Activated CD4-positive, alpha-beta T cell treated with anti-CD3 and anti-CD28 coated beads for 24 hours (primary cell): Measurements from ENCODE around the gene SCFD2.
"Not testable (repeated sequence)": the region's sequence is repeated elsewhere in the genome, so short reads cannot be mapped to it uniquely, and the experiment has no call there.

ENCODE experiments used
- DNase-seq, 2 donors: peaks; one replicate each; pipeline ENCODE4 v3.0.0-alpha.2; 2020; ENCODE audit warnings: low read depth in 2 of 2

SCFD2 gene

GRCh38 chr4:52860361-52860760 lies 505.5 kb downstream of the SCFD2 start:
- DNase-seq = no peak

DNA sequence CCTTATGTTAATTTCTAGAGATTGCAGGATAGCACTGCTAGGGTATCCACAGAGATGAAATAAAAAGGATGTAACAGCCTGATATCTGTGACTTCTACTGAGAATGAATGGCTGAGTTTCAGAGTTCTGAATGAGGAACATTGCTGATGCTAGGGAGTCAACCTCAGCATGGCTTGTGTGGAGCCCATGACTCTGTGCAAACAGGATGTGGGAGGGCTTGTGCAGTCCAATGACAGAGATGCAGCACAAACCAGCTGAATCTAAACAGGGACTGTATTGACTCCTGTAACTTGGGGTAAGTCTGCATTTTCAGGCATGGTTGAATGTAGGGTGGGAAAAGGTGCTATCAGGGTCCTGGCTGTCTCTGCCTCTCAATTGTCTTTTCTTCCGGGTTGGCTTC lies 509.1 kb downstream of the SCFD2 start:
- DNase-seq = no peak

DNA sequence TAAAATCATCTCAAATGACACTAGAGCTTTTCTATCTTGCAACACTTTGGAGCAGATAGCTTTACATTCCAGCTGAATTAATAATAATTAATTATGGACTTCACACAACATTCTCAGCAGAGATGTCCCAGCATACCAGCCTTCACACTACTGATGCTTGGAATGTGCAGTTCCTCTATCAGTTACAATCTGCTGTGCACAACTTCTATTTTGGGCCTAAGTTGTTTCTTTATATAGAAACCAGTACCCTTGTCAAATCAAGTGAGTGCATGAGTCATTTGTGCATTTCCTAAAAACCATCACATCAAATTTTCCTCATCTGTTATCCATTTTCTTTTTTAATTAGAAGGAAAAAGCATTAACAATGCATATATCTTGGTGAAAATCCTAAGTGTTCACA lies 512.5 kb downstream of the SCFD2 start:
- no peak for DNase-seq

GRCh38 chr4:52852711-52853110 lies 513.1 kb downstream of the SCFD2 start:
- no peak for DNase-seq

GRCh38 chr4:52852041-52852440 lies 513.8 kb downstream of the SCFD2 start:
- DNase-seq = no peak

DNA sequence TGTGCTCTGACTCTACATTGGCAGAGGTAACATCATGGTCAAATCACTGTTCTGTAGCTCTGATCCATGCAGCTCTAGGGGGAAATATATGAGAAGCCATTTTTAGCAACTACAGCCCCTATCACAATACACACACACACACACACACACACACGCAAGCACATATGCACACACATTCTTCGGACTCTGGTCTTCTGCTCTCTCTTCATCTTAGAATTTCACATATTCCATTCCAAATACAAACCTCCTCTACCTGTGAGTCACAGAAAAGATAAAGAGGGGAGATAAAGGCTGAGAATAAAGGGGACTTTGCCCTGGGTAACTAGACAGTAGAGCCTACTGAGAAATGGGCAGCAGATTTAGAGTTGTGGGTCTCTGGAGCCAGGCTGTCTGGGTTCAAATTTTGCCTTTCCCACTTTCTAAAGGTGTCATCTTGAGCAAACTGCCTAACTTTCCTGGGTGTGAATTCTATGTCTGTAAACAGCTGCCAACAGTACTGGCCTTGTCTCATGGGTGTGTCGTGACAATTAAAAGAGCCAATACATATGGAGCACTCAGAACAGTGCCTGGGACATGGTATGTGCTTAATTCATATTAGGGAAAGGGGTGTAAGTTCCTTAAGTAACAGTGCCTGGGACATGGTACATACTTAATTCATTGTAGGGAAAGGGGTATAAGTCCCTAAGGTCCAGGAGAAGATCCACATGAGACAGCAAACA lies 515.3 kb downstream of the SCFD2 start:
- no peak for DNase-seq

DNA sequence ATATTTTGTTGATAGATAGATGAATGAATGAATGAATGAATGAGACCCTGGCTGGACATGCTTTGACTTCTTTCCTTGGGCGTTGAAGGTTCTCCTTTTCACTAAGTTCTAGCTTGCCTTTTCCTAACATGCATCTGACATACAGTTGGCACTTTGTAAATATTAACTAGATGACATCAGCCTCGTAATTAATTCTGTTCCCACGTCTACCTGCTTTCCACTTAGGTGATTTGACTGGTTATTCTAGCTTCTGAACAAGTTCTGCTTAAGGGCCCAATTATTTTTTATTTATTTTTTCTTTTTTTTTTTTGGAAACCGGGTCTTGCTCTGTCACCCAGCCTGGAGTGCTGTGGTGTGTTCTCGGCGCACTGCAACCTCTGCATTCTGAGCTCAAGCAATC lies 517.6 kb downstream of the SCFD2 start:
- no peak for DNase-seq

DNA sequence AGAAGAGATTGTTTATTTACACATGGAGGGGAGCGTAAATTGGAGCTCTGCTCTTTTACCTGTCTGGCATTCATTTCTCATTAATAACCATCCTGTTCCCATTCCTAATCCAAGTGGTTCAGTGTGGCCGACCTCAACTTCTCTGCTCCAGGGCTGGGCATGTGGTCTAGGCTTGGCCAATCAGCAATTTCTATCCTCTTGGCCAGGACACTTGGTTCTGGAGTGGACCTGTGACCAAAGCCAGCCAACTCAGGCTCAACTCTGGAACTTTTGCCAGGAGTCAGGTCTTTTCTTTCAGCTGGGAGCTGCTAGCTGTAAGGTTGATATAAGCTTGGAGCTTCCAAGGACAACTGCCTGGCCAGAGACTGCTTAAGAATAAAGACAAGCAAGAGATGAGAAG lies 519.4 kb downstream of the SCFD2 start:
- no peak for DNase-seq

DNA sequence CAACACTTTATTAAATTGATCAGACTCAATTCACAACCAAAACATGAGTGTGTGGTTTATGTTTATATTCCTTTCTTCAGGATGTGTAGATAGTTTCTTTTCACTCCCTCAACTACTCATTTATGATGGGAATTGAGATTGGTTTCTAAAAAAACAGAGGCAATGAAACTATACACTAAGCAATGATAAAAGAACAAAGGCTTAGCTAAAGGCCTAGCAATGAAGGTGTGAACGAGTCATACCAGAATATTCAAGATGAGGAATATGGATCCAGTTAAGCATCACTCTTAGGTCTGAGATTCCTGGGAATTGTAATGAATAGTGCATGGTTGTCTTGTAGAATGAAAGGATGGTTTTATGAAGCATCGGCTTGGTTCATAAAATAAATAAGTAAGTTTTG lies 521.3 kb downstream of the SCFD2 start:
- DNase-seq = no peak

- DNase-seq = no peak
These were observed 521.9 kb downstream of the SCFD2 start for GRCh38 chr4:52843958-52844357.

DNA sequence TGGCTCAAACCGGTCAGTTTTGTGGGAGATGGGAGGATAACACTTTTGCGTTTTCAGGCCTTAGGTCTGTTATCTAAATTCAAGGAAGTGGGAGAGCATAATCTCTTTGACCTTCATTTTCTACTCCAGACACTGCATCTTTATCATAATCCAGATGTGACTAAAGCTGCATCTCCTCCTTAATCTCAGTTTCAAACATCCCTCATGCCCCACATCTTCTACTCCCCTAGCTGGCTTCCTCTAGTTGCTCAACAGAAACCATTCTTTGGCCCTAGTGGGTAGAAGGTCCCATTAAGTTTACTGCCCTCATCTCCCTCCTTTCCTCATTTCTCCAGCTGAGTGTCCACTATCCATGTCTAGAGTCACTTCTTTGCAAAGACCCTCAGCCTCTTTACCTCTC lies 522.5 kb downstream of the SCFD2 start:
- DNase-seq = no peak

GRCh38 chr4:52842792-52843191 lies 523.1 kb downstream of the SCFD2 start:
- no peak for DNase-seq

DNA sequence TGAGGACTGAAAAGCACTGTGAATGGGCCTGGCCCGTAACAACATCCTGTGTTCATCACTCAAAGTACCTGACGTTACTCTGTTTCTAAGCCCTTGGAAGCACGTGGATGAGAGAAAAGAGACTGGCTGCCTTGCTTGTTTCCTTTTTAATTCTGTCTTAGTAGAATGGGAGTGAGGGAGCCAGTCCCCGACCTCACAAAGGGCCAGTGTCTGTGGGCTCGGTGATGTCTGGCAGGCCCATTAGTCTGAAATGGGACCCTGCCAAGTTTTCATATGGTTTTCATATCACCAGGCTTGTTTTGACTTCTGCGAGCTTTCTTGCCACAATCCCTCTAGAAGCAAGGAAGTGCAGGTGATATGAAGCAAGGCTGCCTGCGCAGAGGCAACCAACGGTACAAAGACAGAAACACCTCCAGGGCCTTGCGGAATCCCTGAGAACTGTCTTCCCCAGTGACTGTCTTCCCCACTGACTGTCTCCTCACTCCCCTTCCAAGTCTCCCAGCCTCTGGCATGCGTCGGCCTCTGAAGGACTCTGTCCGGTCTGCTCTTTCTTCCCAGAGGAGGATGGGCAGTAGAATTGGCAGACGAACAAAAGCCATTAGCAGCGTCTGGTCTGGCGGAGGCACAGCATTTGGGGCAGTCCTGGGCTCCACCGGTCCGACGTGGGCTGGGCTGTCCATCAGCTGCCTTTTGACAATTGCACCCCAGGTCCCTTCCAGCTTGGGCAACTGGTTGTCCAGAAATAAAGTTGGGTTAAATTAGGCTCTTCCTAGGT lies 524.0 kb downstream of the SCFD2 start:
- no peak for DNase-seq

DNA sequence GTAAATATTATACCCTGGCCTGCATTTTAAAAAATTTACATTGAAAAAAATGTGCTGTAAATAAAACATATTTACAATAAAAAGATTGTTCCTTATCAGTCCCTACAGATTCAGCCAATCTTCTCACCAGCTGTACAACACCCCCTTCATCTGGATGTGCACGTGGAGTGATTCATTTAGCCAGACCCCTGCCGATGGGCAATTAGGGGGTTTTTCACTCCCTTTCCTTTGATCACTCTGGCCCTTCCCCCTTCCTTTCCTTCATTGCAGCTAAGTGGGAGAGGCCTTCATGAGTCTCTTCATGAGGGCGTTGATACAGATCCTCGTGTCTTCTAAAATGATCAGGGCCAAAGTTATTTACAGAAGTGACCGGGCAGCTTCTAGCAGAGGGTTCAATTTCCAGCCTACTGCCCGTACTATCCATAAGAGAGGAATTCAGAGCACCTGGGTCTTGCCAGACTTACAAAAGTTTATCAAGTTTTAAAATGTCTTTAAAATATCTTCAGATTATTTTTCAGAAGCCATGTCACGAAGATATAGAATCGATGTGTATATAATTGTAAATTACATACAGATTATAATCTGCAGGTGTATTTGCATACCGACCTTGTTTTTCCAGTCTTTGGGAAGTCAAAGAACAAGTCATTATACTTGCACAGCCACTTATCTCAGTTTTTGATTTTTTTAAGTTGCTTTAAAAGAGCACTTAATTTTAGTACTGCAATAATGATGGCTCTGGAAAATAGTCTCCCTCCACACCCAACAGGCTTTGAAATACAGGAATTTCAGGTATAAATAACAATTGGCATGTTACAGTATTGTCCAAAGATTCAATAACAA lies 525.1 kb downstream of the SCFD2 start:
- no peak for DNase-seq

DNA sequence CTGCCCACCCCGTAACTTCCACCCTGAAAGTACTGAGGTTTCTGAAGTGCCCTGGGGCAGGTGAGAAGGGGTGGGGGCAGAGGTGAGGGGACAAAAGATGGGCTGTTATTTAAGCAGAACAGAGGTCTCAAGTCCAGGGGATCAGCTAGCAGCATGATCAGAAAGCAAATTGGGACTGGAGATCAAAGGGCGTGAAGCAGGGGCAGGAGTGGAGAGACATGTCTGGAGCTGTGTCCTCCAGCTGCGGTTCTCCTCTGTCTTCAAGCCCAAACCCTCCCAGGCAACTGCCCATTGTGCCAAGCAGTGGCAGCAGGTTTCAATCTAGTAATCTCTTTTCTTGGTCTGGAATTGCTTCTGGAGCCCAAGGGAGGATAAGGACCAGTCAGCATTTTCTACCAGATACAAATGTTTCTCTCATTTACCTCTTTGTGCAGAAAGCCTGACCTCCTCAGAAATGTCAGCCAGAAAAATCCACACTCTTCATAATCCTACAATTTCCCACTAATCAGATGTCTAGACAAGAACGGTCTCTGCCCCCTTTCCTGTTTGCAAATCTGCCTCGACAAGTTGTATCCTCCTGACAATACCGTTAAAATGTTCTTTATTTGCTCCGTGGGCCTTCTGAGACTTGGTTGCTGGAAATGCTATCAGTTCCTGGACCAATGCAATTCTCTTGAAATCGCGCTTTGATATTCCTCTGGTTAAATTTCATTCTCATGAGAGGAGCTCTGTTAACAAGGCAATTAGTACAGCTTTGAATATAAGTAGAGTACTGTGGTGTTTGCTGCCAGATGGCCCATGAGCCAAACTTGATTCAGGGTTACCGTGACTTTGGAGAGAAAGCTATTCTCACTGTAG lies 526.9 kb downstream of the SCFD2 start:
- DNase-seq = no peak

DNA sequence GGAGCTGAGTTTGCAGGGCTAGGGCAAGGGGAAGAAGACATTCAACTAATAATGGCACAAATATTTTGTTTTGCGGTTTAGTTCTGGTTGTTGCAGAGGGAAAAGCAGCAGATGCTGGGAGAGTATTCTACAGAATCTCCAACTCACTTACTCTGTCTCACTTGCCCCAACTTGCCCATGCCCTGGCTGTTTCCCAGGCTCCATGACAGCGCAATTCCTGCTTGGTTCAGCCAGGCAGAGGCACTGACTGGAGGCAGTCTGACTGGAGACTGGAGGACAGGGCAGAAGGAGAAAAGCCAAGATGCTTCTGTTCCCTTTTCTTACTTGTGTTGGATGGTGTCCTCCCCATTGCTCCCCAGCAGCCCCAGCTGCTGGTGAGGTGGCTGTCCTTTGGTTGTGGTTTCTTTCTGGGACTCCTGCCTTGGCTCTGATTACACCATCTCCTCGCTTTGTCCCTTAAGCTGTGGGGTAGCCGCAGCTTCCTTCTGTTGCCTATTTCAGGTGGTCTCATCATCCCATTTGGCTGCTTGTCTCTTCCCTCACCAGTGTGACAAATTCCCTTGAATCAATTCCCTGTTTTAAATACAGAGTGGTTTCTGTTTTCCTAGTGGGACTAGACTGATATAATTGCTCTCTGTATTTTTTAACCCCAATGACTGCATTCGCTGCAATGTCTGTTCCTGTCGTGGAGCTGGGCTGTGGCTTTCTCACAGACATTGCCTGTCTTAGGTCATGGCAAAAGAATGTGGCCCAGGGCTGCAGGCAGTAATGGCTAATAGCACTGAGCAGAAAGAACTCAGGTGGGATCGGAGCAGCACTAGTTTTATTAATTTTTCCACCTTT lies 527.9 kb downstream of the SCFD2 start:
- no peak for DNase-seq

DNA sequence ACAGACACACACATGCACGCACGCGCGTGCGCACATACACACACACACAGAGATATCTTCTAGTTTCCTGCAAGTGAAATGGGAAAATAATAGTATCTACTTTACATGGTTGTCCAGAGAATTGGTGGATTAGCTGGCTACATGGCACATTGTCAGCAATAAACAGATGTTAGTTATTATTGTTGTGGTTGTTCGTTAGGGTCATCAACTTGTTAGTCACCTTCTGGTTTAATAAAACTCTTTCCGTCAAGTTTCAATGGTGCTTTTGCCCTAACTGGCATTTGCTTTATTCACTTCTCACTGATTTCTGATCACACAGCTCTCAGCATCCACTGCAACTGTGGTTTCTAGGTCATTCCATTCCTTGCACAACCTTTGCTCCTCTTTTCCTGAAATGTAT lies 529.2 kb downstream of the SCFD2 start:
- DNase-seq = no peak

GRCh38 chr4:52836120-52836519 lies 529.7 kb downstream of the SCFD2 start:
- DNase-seq = no peak

DNA sequence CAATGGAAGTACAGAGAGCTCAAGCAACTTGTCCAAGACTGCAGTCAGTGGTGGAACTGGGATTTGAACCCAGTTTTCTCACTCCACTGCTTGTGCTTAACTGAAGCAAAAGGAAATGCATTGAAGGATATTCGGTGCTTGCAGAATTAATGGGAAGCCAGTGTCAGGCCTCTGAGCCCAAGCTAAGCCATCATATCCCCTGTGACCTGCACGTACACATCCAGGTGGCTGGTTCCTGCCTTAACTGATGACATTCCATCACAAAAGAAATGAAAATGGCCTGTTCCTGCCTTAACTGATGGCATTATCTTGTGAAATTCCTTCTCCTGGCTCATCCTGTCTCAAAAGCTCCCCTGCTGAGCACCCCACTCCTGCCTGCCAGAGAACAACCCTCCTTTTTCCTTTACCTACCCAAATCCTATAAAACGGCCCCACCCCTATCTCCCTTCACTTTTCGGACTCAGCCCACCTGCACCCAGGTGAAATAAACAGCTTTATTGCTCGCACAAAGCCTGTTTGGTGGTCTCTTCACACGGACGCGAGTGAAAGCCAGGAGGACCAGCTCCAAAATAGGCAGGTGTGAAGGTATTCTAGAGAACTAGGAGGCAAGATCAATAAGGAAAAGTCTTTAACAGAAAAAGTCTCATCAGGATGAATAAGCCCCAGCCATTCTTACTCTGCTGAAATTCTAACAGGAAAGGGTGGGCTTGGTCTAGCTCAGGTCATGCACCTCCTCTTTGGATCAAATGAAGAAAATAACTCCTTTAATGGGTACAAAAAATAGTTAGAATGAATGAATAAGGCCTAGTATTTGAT lies 531.0 kb downstream of the SCFD2 start:
- not testable (repeated sequence) for DNase-seq
